Fibroblast of lung (primary cell): ENCODE data around the gene CWH43. TPM values are rescaled to one million over a fixed set of nuclear protein-coding genes. Genes with fewer than 3 reads are reported as not detected.
A peak's percentile ranks its signal among the peaks of the same experiment; 100 is the strongest.
"Not testable (repeated sequence)": the region's sequence is repeated elsewhere in the genome, so short reads cannot be mapped to it uniquely, and the experiment has no call there.

Experiments used
- DNase-seq, 2 donors: peaks; one replicate each; pipeline versions ENCODE4 v3.0.0 to v3.0.0-alpha.2; 2010; ENCODE audit warnings: low read depth in 2 of 2
- H2AFZ ChIP-seq: 2 replicates; pipeline ENCODE4 v1.5.1; 2012; ENCODE audit warnings: low read length, control low read depth, inconsistent platforms
- H3K27ac ChIP-seq: 2 replicates; pipeline ENCODE4 v1.5.1; 2011; ENCODE audit warnings: low read length, control low read depth; ENCODE audit not compliant: insufficient read depth
- H3K27me3 ChIP-seq: 2 replicates; pipeline ENCODE4 v1.5.1; 2011; ENCODE audit warnings: mild to moderate bottlenecking, low read length; ENCODE audit not compliant: control insufficient read depth, insufficient read depth
- H3K36me3 ChIP-seq: 2 replicates; pipeline ENCODE4 v1.5.1; 2011; ENCODE audit warnings: low read length; ENCODE audit not compliant: control insufficient read depth, insufficient read depth
- H3K4me1 ChIP-seq: 2 replicates; pipeline ENCODE4 v1.5.1; 2011; ENCODE audit warnings: low read length; ENCODE audit not compliant: control insufficient read depth, insufficient read depth; ENCODE audit errors: extremely low read depth
- H3K4me2 ChIP-seq: 2 replicates; pipeline ENCODE4 v1.5.1; 2011; ENCODE audit warnings: low read length, control low read depth; ENCODE audit not compliant: insufficient read depth; ENCODE audit errors: extremely low read depth
- H3K4me3 ChIP-seq, 4 experiments: fragments of 200-600 bp in 1 of 4; sonication (generic) in 1 of 4; replicated peaks in 1 of 4; 2 replicates each; pipeline ENCODE4 v1.5.1; 2011 to 2016; ENCODE audit warnings: low read length in 4 of 4, low read depth in 3 of 4, mild to moderate bottlenecking in 3 of 4, control low read depth in 2 of 4, inconsistent platforms in 1 of 4, mixed read lengths in 1 of 4; ENCODE audit not compliant: insufficient read depth in 1 of 4; ENCODE audit errors: control extremely low read depth in 1 of 4
- H3K79me2 ChIP-seq: 2 replicates; pipeline ENCODE4 v1.5.1; 2012; ENCODE audit warnings: mild to moderate bottlenecking, low read length, inconsistent platforms; ENCODE audit not compliant: control insufficient read depth, insufficient read depth
- H3K9ac ChIP-seq: 2 replicates; pipeline ENCODE4 v1.5.1; 2011; ENCODE audit warnings: mild to moderate bottlenecking, low read length, control low read depth; ENCODE audit not compliant: insufficient read depth
- H3K9me3 ChIP-seq: 2 replicates; pipeline ENCODE4 v1.5.1; 2012; ENCODE audit warnings: low read depth, low read length; ENCODE audit not compliant: control insufficient read depth, insufficient read depth
- H4K20me1 ChIP-seq: 2 replicates; pipeline ENCODE4 v1.5.1; 2011; ENCODE audit warnings: low read length; ENCODE audit not compliant: control insufficient read depth, insufficient read depth; ENCODE audit errors: extremely low read depth
- EZH2 ChIP-seq: IDR thresholded peaks from 2 replicates; pipeline ENCODE4 v1.5.1; 2012; ENCODE audit warnings: low read length, control low read depth, mild to moderate bottlenecking; ENCODE audit errors: missing control alignments
- polyA plus RNA-seq, 2 donors: library from polyadenylated mRNA; depleted of rRNA in 1 of 2; stranded (reverse) in 1 of 2; unstranded in 1 of 2; fragments of >200 nt; gene quantifications; 2 replicates each; pipeline ENCODE4 v1.2.1, GENCODE V29; 2011 to 2012; ENCODE audit warnings: missing spikeins in 1 of 2
- total RNA-seq: library from RNA; depleted of rRNA; stranded (reverse); fragments of >200 nt; gene quantifications from 2 replicates; pipeline ENCODE4 v1.2.1, GENCODE V29; 2014
- TF ChIP-seq, protein P1 (sequence below), 2 donors: IDR thresholded peaks in 1 of 2; conservative IDR thresholded peaks in 1 of 2; 1 replicate in 1 of 2; 2 replicates in 1 of 2; pipeline ENCODE4 v1.5.1; 2011 to 2012; ENCODE audit warnings: low read length in 2 of 2, control low read depth in 1 of 2, inconsistent platforms in 1 of 2, low read depth in 1 of 2, mild to moderate bottlenecking in 1 of 2

The CWH43 gene
- total and polyA plus RNA-seq, 2 donors (not counting 1 experiment from before 2014, with no cell fraction given) = not detected

DNA sequence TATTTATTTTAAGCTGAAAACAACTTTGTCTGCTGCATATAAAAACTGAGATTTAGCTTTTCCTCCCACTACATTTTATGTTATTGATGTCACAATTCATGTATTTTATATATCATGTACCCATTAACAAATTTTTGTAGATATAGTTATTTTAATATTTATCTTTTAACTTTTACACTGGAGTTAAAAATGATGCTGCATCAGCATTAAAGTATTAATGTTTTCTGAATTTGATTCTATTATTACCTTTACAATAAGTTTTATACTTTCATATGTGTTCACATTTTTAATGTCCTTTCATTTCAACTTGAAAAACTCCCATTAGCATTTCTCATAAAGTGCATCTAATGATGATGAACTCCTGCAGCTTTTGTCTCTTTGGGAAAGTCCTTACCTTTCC lies 72.2 kb downstream of the CWH43 start:
- Histone ChIP-seq H3K27me3 (no peaks in the 10 kb centered on the region), H4K20me1 (no peaks in the 10 kb centered on the region), H2AFZ (no peak overlapping the region), H3K36me3 (no peaks in the 10 kb centered on the region), H3K9me3 (no peaks in the 10 kb centered on the region), H3K79me2 (no peaks in the 10 kb centered on the region), H3K4me1 (no peaks in the 10 kb centered on the region), H3K27ac (no peak overlapping the region), H3K4me2 (no peak overlapping the region), H3K9ac (no peak overlapping the region), H3K4me3 (no peak overlapping the region)
- TF ChIP-seq, protein P1, sequence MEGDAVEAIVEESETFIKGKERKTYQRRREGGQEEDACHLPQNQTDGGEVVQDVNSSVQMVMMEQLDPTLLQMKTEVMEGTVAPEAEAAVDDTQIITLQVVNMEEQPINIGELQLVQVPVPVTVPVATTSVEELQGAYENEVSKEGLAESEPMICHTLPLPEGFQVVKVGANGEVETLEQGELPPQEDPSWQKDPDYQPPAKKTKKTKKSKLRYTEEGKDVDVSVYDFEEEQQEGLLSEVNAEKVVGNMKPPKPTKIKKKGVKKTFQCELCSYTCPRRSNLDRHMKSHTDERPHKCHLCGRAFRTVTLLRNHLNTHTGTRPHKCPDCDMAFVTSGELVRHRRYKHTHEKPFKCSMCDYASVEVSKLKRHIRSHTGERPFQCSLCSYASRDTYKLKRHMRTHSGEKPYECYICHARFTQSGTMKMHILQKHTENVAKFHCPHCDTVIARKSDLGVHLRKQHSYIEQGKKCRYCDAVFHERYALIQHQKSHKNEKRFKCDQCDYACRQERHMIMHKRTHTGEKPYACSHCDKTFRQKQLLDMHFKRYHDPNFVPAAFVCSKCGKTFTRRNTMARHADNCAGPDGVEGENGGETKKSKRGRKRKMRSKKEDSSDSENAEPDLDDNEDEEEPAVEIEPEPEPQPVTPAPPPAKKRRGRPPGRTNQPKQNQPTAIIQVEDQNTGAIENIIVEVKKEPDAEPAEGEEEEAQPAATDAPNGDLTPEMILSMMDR (conservative IDR thresholded peaks at IDR 0.05 in 1 of 2, IDR thresholded peaks at IDR 0.05 in 1 of 2; ENCODE audit: low read depth in 1 of 2, low read length in 2 of 2) = no peak
- no peak for TF ChIP-seq EZH2
- no peak for DNase-seq

DNA sequence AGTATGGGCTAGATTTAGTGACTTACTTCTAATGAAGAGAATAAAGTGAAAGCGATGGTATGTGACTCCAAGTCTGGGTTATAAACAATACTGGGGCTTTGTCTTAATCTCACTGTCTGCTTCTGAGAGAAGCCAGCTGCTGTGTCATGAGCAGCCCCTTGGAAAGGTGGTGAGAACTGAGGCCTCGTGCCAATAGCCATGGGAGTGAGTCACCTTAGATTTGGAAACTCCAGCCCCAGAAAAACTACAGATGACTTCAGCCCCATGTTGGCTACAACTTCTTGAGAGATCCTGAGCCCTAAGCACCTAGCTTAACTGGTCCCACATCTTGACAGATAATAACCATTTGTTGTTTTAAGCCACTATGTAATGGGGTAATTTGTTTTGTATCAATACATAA lies 77.6 kb downstream of the CWH43 start:
- Histone ChIP-seq H3K36me3 (no peaks in the 10 kb centered on the region), H3K4me1 (no peaks in the 10 kb centered on the region), H3K9ac (no peak overlapping the region), H3K4me2 (no peak overlapping the region), H3K27ac (no peak overlapping the region), H2AFZ (no peak overlapping the region), H4K20me1 (no peaks in the 10 kb centered on the region), H3K4me3 (no peak overlapping the region), H3K27me3 (no peaks in the 10 kb centered on the region), H3K79me2 (no peaks in the 10 kb centered on the region), H3K9me3 (no peaks in the 10 kb centered on the region)
- TF ChIP-seq, protein P1 (conservative IDR thresholded peaks at IDR 0.05 in 1 of 2, IDR thresholded peaks at IDR 0.05 in 1 of 2; ENCODE audit: low read depth in 1 of 2, low read length in 2 of 2) = no peak
- TF ChIP-seq EZH2 = no peak
- no peak for DNase-seq

DNA sequence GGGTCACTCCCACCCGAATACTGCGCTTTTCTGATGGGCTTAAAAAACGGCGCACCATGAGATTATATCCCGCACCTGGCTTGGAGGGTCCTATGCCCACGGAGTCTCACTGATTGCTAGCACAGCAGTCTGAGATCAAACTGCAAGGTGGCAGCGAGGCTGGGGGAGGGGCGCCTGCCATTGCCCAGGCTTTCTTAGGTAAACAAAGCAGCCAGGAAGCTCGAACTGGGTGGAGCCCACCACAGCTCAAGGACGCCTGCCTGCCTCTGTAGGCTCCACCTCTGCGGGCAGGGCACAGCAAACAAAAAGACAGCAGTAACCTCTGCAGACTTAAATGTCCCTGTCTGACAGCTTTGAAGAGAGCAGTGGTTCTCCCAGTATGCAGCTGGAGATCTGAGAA lies 86.1 kb downstream of the CWH43 start:
- H3K27me3 ChIP-seq, H3K4me2 ChIP-seq, DNase-seq, H3K4me1 ChIP-seq, H2AFZ ChIP-seq, H3K9me3 ChIP-seq, H3K36me3 ChIP-seq, H3K79me2 ChIP-seq, H3K27ac ChIP-seq, H3K4me3 ChIP-seq, H3K9ac ChIP-seq, H4K20me1 ChIP-seq: not testable (repeated sequence)

DNA sequence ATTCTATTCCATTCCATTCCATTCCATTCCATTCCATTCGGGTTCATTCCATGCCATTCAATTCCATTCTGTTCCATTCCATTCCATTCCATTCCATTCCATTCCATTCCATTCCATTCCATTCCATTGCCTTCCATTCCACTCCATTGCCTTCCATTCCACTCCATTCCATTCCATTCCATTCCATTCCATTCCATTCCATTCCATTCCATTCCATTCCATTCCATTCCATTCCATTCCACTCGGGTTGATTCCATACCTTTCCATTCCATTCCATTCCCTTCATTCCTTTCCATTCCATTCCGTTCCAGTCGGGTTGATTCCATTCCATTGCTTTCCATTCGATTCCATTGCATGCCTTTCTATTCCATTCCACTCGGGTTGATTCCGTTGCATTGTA lies 105.8 kb downstream of the CWH43 start:
- H3K4me2 ChIP-seq, H4K20me1 ChIP-seq, H3K9ac ChIP-seq, H2AFZ ChIP-seq, H3K4me3 ChIP-seq, DNase-seq, H3K27ac ChIP-seq, H3K79me2 ChIP-seq, H3K36me3 ChIP-seq, H3K4me1 ChIP-seq, H3K27me3 ChIP-seq: not testable (repeated sequence)
- H3K9me3 ChIP-seq = peaks cover 12% of the 10 kb centered on the region

DNA sequence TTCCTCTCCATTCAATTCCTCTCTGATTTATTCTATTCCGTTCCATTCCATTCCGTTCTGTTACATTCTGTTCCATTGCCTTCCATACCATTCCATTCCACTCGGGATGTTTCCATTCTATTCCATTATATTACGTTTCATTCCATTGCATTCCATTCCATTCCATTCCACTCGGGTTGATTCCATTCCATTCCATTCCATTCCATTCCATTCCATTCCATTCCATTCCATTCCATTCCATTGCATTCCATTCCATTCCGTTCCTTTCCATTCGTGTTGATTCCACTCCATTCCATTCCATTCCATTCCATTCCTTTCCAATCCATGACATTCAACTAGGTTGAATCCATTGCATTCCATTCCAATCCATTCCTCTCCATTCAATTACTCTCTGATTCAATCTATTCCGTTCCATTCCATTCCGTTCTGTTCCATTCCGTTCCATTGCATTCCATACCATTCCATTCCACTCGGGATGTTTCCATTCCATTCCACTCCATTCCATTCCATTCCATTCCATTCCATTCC lies 106.6 kb downstream of the CWH43 start:
- peak; percentile 22 to 52 for DNase-seq
- H3K9me3 ChIP-seq = peaks cover 12% of the 10 kb centered on the region
- H3K27ac ChIP-seq = not testable (repeated sequence)

More for the DNA sequence above, 106.6 kb downstream of the CWH43 start:
- H3K4me2 ChIP-seq, H3K36me3 ChIP-seq, H3K9ac ChIP-seq, H3K79me2 ChIP-seq, H4K20me1 ChIP-seq, H2AFZ ChIP-seq, H3K4me1 ChIP-seq, H3K27me3 ChIP-seq, H3K4me3 ChIP-seq: not testable (repeated sequence)
